OCI-M2 (cell line): Measurements from ENCODE around the gene FOSB.
"Not testable (repeated sequence)": the region's sequence is repeated elsewhere in the genome, so short reads cannot be mapped to it uniquely, and the experiment has no call there.

Experiments
- DNase-seq: peaks from one replicate; lab custom pipeline; 2025; ENCODE audit not compliant: unreplicated experiment; lab: John Stamatoyannopoulos, UW

The FOSB gene

GRCh38 chr19:45467456-45468158, at the start of gene FOSB:
Gene FOSB (plus strand): TSS chr19:45467996. CDS start chr19:45468587, 591 bp downstream.
- DNase-seq = peak; percentile 92

GRCh38 chr19:45418802-45419201, 49.0 kb upstream of the FOSB start:
- DNase-seq = no peak

- DNase-seq = no peak
Observed at GRCh38 chr19:45419396-45419795, 48.4 kb upstream of the FOSB start.

GRCh38 chr19:45419895-45420294, 47.9 kb upstream of the FOSB start:
- no peak for DNase-seq

GRCh38 chr19:45420356-45420755, 47.4 kb upstream of the FOSB start:
- no peak for DNase-seq

- DNase-seq = no peak
Observed at GRCh38 chr19:45420871-45421270, 46.9 kb upstream of the FOSB start.

GRCh38 chr19:45421947-45422498, 45.8 kb upstream of the FOSB start:
- DNase-seq = no peak

- DNase-seq = no peak
Observed at GRCh38 chr19:45423033-45423588, 44.7 kb upstream of the FOSB start.

GRCh38 chr19:45423589-45424190, 44.1 kb upstream of the FOSB start, which contains the start of gene ERCC1:
Gene ERCC1 (minus strand): TSS chr19:45423917. CDS start chr19:45423374, 543 bp downstream.
- DNase-seq = peak; percentile 89

- DNase-seq = peak; percentile 67
Observed at GRCh38 chr19:45424191-45425058, 43.4 kb upstream of the FOSB start.

- DNase-seq = no peak
Observed at GRCh38 chr19:45428384-45429231, 39.2 kb upstream of the FOSB start.

GRCh38 chr19:45429896-45430295, 37.9 kb upstream of the FOSB start:
- not testable (repeated sequence) for DNase-seq

- DNase-seq = not testable (repeated sequence)
Observed at GRCh38 chr19:45431008-45431407, 36.8 kb upstream of the FOSB start.

- DNase-seq = not testable (repeated sequence)
Observed at GRCh38 chr19:45432543-45432942, 35.3 kb upstream of the FOSB start.

- DNase-seq = no peak
Observed at GRCh38 chr19:45437328-45437727, 30.5 kb upstream of the FOSB start.

GRCh38 chr19:45439190-45439568, 28.6 kb upstream of the FOSB start:
- no peak for DNase-seq

GRCh38 chr19:45439569-45440258, 28.1 kb upstream of the FOSB start:
- peak; percentile 62 for DNase-seq

- DNase-seq = no peak
Observed at GRCh38 chr19:45440259-45440638, 27.5 kb upstream of the FOSB start.

GRCh38 chr19:45440873-45441654, 26.7 kb upstream of the FOSB start:
- DNase-seq = no peak
